GM18861 (cell line): ENCODE data around the gene PCNX4.

Experiments
- ATAC-seq: cut with Tn5 transposase; IDR thresholded peaks from one replicate; pipeline ENCODE4 v1.9.1; 2021; ENCODE audit not compliant: unreplicated experiment

The PCNX4 gene

GRCh38 chr14:60204843-60205774 lies 113.4 kb downstream of the PCNX4 start:
- peak; percentile 33 for ATAC-seq

DNA sequence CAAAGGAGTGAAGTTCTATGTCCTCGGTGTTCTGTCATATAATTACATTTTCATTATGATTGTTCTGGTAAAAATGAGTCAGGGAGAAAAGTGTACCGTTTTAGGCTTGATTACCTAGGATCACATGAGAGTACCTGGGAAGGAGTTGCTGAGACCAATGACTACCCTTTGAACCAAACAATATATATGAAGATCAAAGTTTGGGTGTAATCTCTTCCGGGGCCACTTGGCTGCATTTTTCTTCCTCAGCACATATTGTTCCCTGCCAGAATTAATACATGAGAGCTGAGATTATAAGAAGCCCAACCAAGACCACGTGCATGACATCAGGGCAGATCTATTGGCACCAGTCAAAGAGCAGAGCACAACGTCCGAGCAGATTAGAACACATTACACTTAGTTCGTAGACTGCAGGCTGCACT lies 114.5 kb downstream of the PCNX4 start:
- no peak for ATAC-seq

DNA sequence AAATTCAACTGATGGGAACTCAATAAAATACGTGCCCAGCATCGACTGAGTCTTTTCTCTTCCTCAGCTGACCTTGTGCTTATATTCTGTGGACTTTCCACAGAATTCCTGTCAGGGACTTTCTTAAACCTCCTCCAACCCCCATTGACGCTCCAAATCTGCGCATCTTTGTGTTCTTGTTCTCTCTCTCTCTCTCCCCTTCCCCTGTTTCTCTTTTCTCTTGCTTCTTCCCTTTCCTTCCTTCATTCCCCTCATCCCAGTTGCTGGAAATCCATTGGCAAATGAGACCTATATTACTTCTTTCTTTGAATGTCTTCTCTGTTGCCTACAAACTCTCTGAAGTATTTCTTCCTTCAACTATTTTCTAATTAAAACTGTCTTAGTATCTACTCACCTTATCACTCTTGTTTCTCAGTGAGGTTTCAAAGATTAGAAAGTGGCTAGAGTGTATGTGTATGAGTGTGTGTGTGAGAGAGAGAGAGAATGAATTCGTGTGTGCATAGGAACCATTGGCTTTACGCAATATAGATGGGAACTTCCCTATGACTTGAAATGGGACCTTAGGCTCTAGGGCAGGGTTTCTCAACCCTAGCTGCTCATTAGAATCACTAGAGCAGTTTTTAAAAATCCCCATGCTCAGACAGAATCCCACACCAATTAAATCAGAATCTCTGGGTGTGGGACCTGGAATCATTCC lies 115.3 kb downstream of the PCNX4 start:
- no peak for ATAC-seq

- no peak for ATAC-seq
Measured at GRCh38 chr14:60210703-60211102, 119.0 kb downstream of the PCNX4 start.

GRCh38 chr14:60211153-60211552 lies 119.4 kb downstream of the PCNX4 start:
- ATAC-seq, result no peak

DNA sequence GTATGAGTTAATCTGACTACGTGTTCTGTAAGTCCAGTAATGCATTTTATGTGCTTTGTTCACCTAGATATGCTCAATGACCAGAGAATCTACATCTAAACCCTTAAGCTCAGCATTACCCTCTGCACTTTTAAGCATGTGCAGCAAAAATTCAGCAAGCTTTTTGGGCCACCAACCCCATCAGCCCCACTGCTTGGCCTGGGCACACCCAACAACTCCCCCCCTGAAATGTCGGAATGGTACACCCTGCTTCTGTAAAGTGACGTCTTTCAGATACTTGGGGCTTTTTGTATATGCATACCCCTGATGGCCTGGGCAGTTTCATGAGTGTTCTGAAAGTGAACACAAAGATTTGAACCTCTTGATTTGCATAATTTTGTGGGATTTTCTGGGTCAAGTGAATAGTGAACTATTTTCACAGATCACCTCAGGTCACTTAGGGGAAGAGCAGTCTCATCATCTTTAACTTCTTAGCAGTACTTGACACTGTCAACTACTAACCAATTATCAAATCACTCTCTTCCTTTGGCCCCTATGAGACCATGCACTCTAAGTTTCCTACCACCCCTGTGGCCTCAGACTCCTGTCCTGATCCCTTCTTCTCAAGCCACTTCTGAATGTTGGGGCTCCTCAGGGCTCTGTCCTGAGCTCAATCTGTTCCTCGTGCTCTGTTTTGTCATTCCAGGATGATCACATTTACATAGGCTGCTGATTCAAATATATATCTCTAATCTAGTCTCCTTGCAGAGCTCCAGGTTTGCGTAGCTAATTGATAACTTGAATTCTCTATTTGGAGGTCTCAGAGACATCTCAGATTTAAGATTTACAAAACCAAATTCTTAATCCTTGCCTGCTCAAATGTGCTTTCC lies 121.0 kb downstream of the PCNX4 start:
- peak; percentile 94 for ATAC-seq

- no peak for ATAC-seq
Measured at GRCh38 chr14:60214003-60214402, 122.3 kb downstream of the PCNX4 start.

DNA sequence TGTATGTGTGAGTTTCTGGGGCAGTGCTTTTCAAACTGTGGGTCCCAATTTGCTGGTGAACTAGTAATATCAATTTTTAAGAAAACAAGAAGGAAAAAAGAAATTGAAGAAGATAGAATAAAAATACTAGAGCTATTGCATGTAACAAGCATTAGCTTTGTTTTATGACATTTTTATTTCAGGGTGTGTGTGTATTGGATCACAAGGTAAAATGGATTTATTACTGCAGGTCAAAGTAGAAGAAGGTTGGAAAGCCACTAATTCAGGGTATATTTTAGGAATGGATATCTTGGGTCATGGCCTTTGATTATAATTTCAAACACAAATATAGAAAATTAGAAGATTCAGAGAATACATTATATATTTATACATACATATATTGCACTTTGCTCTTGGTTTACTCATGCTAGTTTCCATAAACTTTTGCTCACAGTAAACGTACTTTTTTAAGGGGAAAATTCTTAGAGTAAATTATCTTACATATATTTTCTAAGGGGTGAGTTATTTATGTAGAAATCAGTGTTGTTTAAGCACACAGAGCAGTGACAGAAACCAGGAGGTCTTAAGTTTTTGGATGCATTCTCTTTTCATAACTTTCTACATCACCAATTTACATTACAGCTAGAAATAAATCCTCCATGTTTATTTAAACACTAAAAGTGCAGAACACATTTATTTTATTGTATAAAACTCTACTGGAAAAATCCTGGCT lies 122.8 kb downstream of the PCNX4 start:
- no peak for ATAC-seq

- no peak for ATAC-seq
Measured at GRCh38 chr14:60215127-60215444, 123.4 kb downstream of the PCNX4 start.

DNA sequence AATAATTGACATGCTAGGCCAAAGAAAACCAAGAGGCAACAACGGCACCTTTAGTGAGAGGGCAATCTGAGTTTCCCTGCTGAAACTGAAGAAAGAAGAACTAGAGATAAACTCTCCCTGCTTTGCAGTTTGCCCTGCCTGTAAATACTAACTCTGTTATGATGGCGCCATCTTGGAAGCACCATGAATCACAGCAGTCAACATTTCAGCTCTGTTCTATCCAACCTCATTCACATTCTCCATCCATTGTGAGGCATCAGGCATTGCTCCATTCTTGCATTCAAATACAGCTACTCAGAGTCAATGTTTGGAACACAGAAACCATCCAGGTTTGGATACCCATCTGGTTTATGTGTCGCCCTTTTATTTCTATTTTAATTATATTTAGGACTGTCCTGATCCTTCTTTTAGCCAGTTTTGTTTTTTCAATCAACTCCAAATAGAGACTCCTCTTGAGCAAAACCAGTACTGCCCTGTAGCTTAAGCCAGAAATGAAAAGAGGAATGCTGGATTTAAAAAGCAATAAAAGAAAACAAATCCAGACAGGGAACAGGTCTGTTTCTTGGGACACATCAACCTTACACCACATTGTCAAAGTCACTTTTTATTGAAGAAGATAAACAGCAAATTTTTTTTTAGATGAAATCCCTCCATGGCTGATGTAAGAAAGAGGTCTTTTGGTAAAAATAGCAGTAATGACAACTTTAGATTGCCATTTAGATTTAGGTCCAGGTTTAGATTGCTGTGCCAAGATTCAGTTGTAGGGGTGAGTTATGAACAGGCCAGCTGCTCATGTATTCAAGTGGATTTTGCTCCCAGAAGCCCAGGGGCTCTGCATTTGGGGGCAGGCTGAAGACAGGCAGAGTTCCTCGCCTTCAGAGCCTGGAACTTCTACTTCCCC lies 124.0 kb downstream of the PCNX4 start:
- ATAC-seq, result no peak

DNA sequence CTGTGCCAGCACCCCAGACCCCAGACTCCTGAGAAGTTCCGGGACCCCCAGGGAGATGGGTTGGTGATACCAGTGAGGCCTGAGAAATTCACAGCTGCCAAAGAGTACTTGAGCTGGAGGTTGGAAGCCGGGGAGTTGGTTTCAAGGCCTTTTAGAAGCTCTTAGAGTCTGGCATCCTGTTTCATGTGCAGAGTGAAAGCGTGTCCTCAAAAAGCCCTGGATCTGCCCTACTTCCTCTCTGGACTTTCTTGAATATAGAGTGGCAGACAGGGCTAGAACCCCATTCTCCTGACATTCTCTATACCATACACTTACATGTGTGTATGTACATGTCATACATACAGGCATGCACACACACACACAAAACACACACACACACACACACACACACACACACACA lies 126.0 kb downstream of the PCNX4 start:
- ATAC-seq, result no peak
